Pancreas (tissue), 10 donors: Measurements from ENCODE around the gene MCM6. TPM values are rescaled to one million over a fixed set of nuclear protein-coding genes. Genes with fewer than 3 reads are reported as not detected.

Source experiments
- ATAC-seq, 4 donors: fragments of 200-7000 bp; cut with Tn5 transposase; one replicate each; pipeline versions ENCODE4 v1.8.0 to v1.9.1; 2020; ENCODE audit warnings: mild to moderate bottlenecking in 4 of 4, moderate library complexity in 4 of 4
- DNase-seq, 6 donors: peaks; one replicate each; pipeline ENCODE4 v3.0.0-alpha.2; 2020
- FAIRE-seq: peaks from 2 replicates; lab custom pipeline; 2012; peaks lifted over from hg19 to GRCh38; lab: Jason Lieb, UNC
- H3K27ac ChIP-seq, 4 donors: fragments of 200-600 bp; sonication (generic); 1 replicate in 3 of 4; 2 replicates in 1 of 4; pipeline versions ENCODE4 v1.5.0 to v1.8.0; 2020
- H3K27me3 ChIP-seq, 4 donors: fragments of 200-600 bp; one replicate each; pipeline ENCODE4 v1.8.0; 2021
- H3K36me3 ChIP-seq, 3 donors: fragments of 200-600 bp; sonication (generic) in 1 of 3; one replicate each; pipeline versions ENCODE4 v1.5.0 to v1.8.0; 2020 to 2021
- H3K4me1 ChIP-seq, 3 donors: fragments of 200-600 bp; one replicate each; pipeline ENCODE4 v1.8.0; 2021
- H3K4me3 ChIP-seq, 4 donors: fragments of 200-600 bp; sonication (generic) in 2 of 4; one replicate each; pipeline versions ENCODE4 v1.5.0 to v1.8.0; 2020 to 2021
- H3K9me3 ChIP-seq, 4 donors: fragments of 200-600 bp; one replicate each; pipeline ENCODE4 v1.8.0; 2021
- WGBS, 2 donors: extraction: QIAGEN DNeasy Blood & Tissue Kit; methylation state at CpG; one replicate each; pipeline ENCODE4 v1.1.7; 2013; 5-methylcytosine and 5-hydroxymethylcytosine counted together
- intact Hi-C, 3 donors: fragments of 100-400 bp; cut with DNase I; formaldehyde crosslinking; loops; one replicate each; pipeline versions ENCODE4 v1.11.1 to v1.14.2; 2022
- polyA plus RNA-seq, 2 donors: library from polyadenylated mRNA; stranded (reverse); fragments of 200-250 nt; gene quantifications; one replicate each; pipeline ENCODE4 v1.2.3, GENCODE V29; 2013
- total RNA-seq, 6 donors: library from RNA; stranded (reverse); fragmentation: NEBNext Ultra II Directional in 4 of 6; extraction: Animal tissue kit (Norgen Biotek cat#: 25700) in 4 of 6; gene quantifications; one replicate each; pipeline versions ENCODE4 v1.2.1 to v1.2.4, GENCODE V29; 2021 to 2023
- TF ChIP-seq, protein P1 (sequence below), 4 donors: fragments of 200-600 bp; sonication (generic) in 3 of 4; IDR thresholded peaks; one replicate each; pipeline versions ENCODE4 v1.5.0 to v1.8.0; 2021; ENCODE audit warnings: antibody characterized with exemption in 4 of 4
- donor health status: healthy with polysubstance abuse.
- donor health status: DM: no; HTN: no; CAD: no; lungs with moderate emphysema.
- donor health status: DM: no; HTN: no; CAD: no.
- donor health status: control.
- donor health status: control.
- donor health status: Bipolar disorder and iron deficiency.
- donor health status: DM: yes; HTN: yes; CAD: no.
- donor health status: DM: no; HTN: no; CAD: no.
- donor health status: DM: no; HTN: no; CAD: no.
- donor health status: DM: yes; HTN: yes; CAD: no.

Gene MCM6
- total and polyA plus RNA-seq, 8 donors, result 1.5 to 5.7 (median 2.5) TPM

DNA sequence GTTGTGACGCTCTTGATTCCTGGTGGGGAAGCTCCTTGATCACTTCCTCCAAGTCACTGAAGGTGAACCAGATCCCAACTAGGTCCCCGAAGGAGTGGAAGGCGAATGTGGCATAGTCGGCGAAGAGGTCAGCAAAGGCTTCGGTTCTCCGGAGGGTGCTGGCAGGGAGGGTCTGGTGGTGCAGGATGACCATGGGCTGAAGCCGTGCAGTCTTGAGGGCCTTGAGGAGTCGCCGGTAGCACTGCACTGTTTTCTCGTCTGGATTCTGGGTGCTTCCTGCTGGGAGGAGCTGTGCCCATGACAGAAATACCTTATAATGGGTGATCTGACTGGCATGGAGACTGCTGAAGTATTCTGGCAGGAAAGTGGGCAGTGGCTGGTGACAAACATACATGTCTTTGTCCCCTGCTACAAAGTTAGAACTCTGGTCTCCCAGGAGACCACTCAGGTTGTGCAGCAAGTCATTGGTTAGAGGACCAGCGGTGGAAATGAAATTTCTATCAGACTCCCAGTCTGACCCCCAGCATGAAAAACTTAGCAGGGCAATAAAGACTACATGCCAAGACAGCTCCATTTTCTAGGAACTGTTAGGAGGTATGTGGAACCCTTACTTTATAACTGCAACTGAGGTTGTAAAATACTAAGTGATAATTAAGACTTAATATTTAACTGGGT lies 39.5 kb downstream of the MCM6 start, which contains the start of gene LCT:
TSS of gene LCT (minus strand) at position 589 of the 675 bp plus-strand sequence. CDS start at position 574, 15 bp downstream.
- Histone ChIP-seq H3K9me3 (no peaks in the 10 kb centered on the region), H3K4me1 (no peaks in the 10 kb centered on the region), H3K27ac (no peak within 1 kb of the TSS), H3K36me3 (no peaks in the 10 kb centered on the region), H3K4me3 (no peak within 1 kb of the TSS), H3K27me3 (no peaks in the 10 kb centered on the region)
- TF ChIP-seq, protein P1, sequence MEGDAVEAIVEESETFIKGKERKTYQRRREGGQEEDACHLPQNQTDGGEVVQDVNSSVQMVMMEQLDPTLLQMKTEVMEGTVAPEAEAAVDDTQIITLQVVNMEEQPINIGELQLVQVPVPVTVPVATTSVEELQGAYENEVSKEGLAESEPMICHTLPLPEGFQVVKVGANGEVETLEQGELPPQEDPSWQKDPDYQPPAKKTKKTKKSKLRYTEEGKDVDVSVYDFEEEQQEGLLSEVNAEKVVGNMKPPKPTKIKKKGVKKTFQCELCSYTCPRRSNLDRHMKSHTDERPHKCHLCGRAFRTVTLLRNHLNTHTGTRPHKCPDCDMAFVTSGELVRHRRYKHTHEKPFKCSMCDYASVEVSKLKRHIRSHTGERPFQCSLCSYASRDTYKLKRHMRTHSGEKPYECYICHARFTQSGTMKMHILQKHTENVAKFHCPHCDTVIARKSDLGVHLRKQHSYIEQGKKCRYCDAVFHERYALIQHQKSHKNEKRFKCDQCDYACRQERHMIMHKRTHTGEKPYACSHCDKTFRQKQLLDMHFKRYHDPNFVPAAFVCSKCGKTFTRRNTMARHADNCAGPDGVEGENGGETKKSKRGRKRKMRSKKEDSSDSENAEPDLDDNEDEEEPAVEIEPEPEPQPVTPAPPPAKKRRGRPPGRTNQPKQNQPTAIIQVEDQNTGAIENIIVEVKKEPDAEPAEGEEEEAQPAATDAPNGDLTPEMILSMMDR (IDR thresholded peaks at IDR 0.05), result no peak
- ATAC-seq (no peak), DNase-seq (no peak), FAIRE-seq (no peak)
- 91 to 96% methylated on average over 12 of the region's 12 CpGs for WGBS, 2 donors
- intact Hi-C loops, result no loop called here

- Histone ChIP-seq H3K27me3 (no peaks in the 10 kb centered on the region), H3K4me1 (no peaks in the 10 kb centered on the region), H3K9me3 (no peaks in the 10 kb centered on the region), H3K27ac (no peak overlapping the region), H3K36me3 (no peaks in the 10 kb centered on the region), H3K4me3 (no peak overlapping the region)
- WGBS, 2 donors, result 90 to 92% methylated on average over 6 of the region's 6 CpGs
- TF ChIP-seq, protein P1 (IDR thresholded peaks at IDR 0.05), result no peak
- intact Hi-C loops, result no loop called here
- no peak for DNase-seq
- no peak for ATAC-seq
- FAIRE-seq, result no peak
Observed at GRCh38 chr2:135832891-135833290, 43.4 kb downstream of the MCM6 start.

GRCh38 chr2:135831180-135831812 lies 44.9 kb downstream of the MCM6 start:
- no peaks in the 10 kb centered on the region for H3K9me3 ChIP-seq
- FAIRE-seq, result no peak

GRCh38 chr2:135829378-135830135 lies 46.7 kb downstream of the MCM6 start:
- intact Hi-C loops, result no loop called here
- no peak for DNase-seq

More at GRCh38 chr2:135831180-135831812, 44.9 kb downstream of the MCM6 start:
- H3K27me3 ChIP-seq, result no peaks in the 10 kb centered on the region
- ATAC-seq, result no peak
- H3K36me3 ChIP-seq, result no peaks in the 10 kb centered on the region
- TF ChIP-seq, protein P1 (IDR thresholded peaks at IDR 0.05), result no peak
- H3K4me1 ChIP-seq, result no peaks in the 10 kb centered on the region
- no peak overlapping the region for H3K27ac ChIP-seq
- DNase-seq, result no peak
- 67 to 68% methylated on average over 14 of the region's 14 CpGs for WGBS, 2 donors
- intact Hi-C loops, result no loop called here
- H3K4me3 ChIP-seq, result no peak overlapping the region

More at GRCh38 chr2:135829378-135830135, 46.7 kb downstream of the MCM6 start:
- Histone ChIP-seq H3K4me1 (no peaks in the 10 kb centered on the region), H3K4me3 (no peak overlapping the region), H3K27me3 (no peaks in the 10 kb centered on the region), H3K36me3 (no peaks in the 10 kb centered on the region), H3K9me3 (no peaks in the 10 kb centered on the region), H3K27ac (no peak overlapping the region)
- FAIRE-seq, result no peak
- 76 to 82% methylated on average over 13 of the region's 13 CpGs for WGBS, 2 donors
- no peak for ATAC-seq
- TF ChIP-seq, protein P1 (IDR thresholded peaks at IDR 0.05), result no peak
